Thymus (tissue), 11 donors: Measurements from ENCODE around the gene INSL3. TPM values are rescaled to one million over a fixed set of nuclear protein-coding genes. Genes with fewer than 3 reads are reported as not detected.

Experiments
- DNase-seq, 9 donors: peaks; one replicate each; pipeline ENCODE4 v3.0.0-alpha.2; 2013; ENCODE audit warnings: low spot score in 9 of 9, low read depth in 6 of 9, missing footprints in 1 of 9
- H3K27ac ChIP-seq, 2 donors: one replicate each; pipeline ENCODE4 v1.5.1; 2013; ENCODE audit warnings: control low read depth in 1 of 2, low read depth in 1 of 2, low read length in 1 of 2, mild to moderate bottlenecking in 1 of 2, moderate library complexity in 1 of 2
- H3K27me3 ChIP-seq, 2 donors: one replicate each; pipeline ENCODE4 v1.5.1; 2013; ENCODE audit warnings: low read length in 1 of 2; ENCODE audit not compliant: control insufficient read depth in 2 of 2, insufficient read depth in 1 of 2
- H3K36me3 ChIP-seq, 2 donors: one replicate each; pipeline ENCODE4 v1.5.1; 2013; ENCODE audit warnings: low read length in 1 of 2, mild to moderate bottlenecking in 1 of 2, moderate library complexity in 1 of 2; ENCODE audit not compliant: control insufficient read depth in 2 of 2, insufficient read depth in 2 of 2
- H3K4me1 ChIP-seq, 2 donors: one replicate each; pipeline ENCODE4 v1.5.1; 2013; ENCODE audit warnings: low read length in 2 of 2; ENCODE audit not compliant: control insufficient read depth in 2 of 2, insufficient read depth in 2 of 2
- H3K4me3 ChIP-seq, 2 donors: one replicate each; pipeline ENCODE4 v1.5.1; 2013; ENCODE audit warnings: low read length in 2 of 2, control low read depth in 1 of 2, mild to moderate bottlenecking in 1 of 2
- H3K9me3 ChIP-seq, 2 donors: one replicate each; pipeline ENCODE4 v1.5.1; 2013; ENCODE audit warnings: low read length in 1 of 2, mild to moderate bottlenecking in 1 of 2; ENCODE audit not compliant: control insufficient read depth in 2 of 2, insufficient read depth in 1 of 2
- WGBS: extraction: QIAGEN DNeasy Blood & Tissue Kit; methylation state at CpG from one replicate; pipeline ENCODE4 v1.1.7; 2013; 5-methylcytosine and 5-hydroxymethylcytosine counted together
- polyA plus RNA-seq: library from polyadenylated mRNA; stranded (reverse); fragments of 200-250 nt; gene quantifications from one replicate; pipeline ENCODE4 v1.2.3, GENCODE V29; 2013
- total RNA-seq: library from RNA; stranded (reverse); fragments of 120-200 nt; gene quantifications from one replicate; pipeline ENCODE4 v1.2.4, GENCODE V29; 2013
- donor health status: healthy.

The INSL3 gene
- total and polyA plus RNA-seq, 2 donors: 0.33 to 2.1 TPM

- Histone ChIP-seq H3K36me3 (peaks cover 2 to 6% of the 10 kb centered on the region in 2 donors), H3K9me3 (no peaks in the 10 kb centered on the region), H3K4me3 (no peak overlapping the region), H3K27me3 (no peaks in the 10 kb centered on the region), H3K27ac (peak overlapping the region; percentile 54 to 94), H3K4me1 (peaks cover 11 to 43% of the 10 kb centered on the region in 2 donors)
- WGBS: 91% methylated on average over 14 of the region's 14 CpGs
- DNase-seq: peak in 1 of 9 donors; percentile 22
These were observed 27.4 kb upstream of the INSL3 start for GRCh38 chr19:17848595-17849292.

GRCh38 chr19:17847538-17848366 lies 26.4 kb upstream of the INSL3 start, which contains the start of gene JAK3:
Gene JAK3, minus strand, starts transcription at chr19:17847982. Its CDS starts 3,565 bp downstream, at chr19:17844417.
- Histone ChIP-seq H3K27me3 (no peaks in the 10 kb centered on the region), H3K27ac (peak within 1 kb of the TSS; percentile 94 to 98), H3K4me3 (peak within 1 kb of the TSS; percentile 55 to 85), H3K4me1 (peaks cover 11 to 43% of the 10 kb centered on the region in 2 donors), H3K9me3 (no peaks in the 10 kb centered on the region), H3K36me3 (peaks cover 11 to 16% of the 10 kb centered on the region in 2 donors)
- under 1% methylated on average over 40 of the region's 40 CpGs for WGBS
- DNase-seq: peak; percentile 52 to 89 (median 73)

GRCh38 chr19:17846146-17846545 lies 24.8 kb upstream of the INSL3 start:
- Histone ChIP-seq H3K9me3 (no peaks in the 10 kb centered on the region), H3K4me1 (peaks cover 11 to 43% of the 10 kb centered on the region in 2 donors), H3K36me3 (peaks cover 27 to 28% of the 10 kb centered on the region in 2 donors), H3K27me3 (no peaks in the 10 kb centered on the region), H3K27ac (no peak overlapping the region), H3K4me3 (peak overlapping the region; percentile 7 to 55)
- peak in 1 of 9 donors; percentile 18 for DNase-seq
- 41% methylated on average over 8 of the region's 8 CpGs for WGBS

- WGBS: 90% methylated on average over 14 of the region's 14 CpGs
- no peak for DNase-seq
- Histone ChIP-seq H3K27me3 (no peaks in the 10 kb centered on the region), H3K27ac (no peak overlapping the region), H3K36me3 (peaks cover 44 to 46% of the 10 kb centered on the region in 2 donors), H3K9me3 (no peaks in the 10 kb centered on the region), H3K4me1 (peaks cover 2 to 27% of the 10 kb centered on the region in 2 donors), H3K4me3 (no peak overlapping the region)
These were observed 22.7 kb upstream of the INSL3 start for GRCh38 chr19:17843908-17844490.

GRCh38 chr19:17843292-17843827 lies 22.0 kb upstream of the INSL3 start:
- Histone ChIP-seq H3K4me3 (no peak overlapping the region), H3K36me3 (peaks cover 48 to 50% of the 10 kb centered on the region in 2 donors), H3K4me1 (peaks cover 2 to 22% of the 10 kb centered on the region in 2 donors), H3K9me3 (no peaks in the 10 kb centered on the region), H3K27me3 (no peaks in the 10 kb centered on the region), H3K27ac (no peak overlapping the region)
- DNase-seq: no peak
- 96% methylated on average over 9 of the region's 9 CpGs for WGBS

GRCh38 chr19:17842663-17843291 lies 21.5 kb upstream of the INSL3 start:
- peaks cover 2 to 16% of the 10 kb centered on the region in 2 donors for H3K4me1 ChIP-seq
- peaks cover 53 to 56% of the 10 kb centered on the region in 2 donors for H3K36me3 ChIP-seq
- no peak overlapping the region for H3K27ac ChIP-seq
- WGBS: 96% methylated on average over 20 of the region's 20 CpGs
- H3K27me3 ChIP-seq: no peaks in the 10 kb centered on the region
- H3K9me3 ChIP-seq: no peaks in the 10 kb centered on the region
- no peak overlapping the region for H3K4me3 ChIP-seq
- DNase-seq: no peak

GRCh38 chr19:17841810-17842662 lies 20.7 kb upstream of the INSL3 start:
- no peaks in the 10 kb centered on the region for H3K9me3 ChIP-seq
- no peak overlapping the region for H3K27ac ChIP-seq
- no peak for DNase-seq
- WGBS: 91% methylated on average over 56 of the region's 56 CpGs
- H3K4me3 ChIP-seq: no peak overlapping the region
- H3K27me3 ChIP-seq: no peaks in the 10 kb centered on the region
- peaks cover under 1 to 11% of the 10 kb centered on the region in 2 donors for H3K4me1 ChIP-seq
- peaks cover 57 to 59% of the 10 kb centered on the region in 2 donors for H3K36me3 ChIP-seq

GRCh38 chr19:17841371-17841809 lies 20.1 kb upstream of the INSL3 start:
- Histone ChIP-seq H3K36me3 (peaks cover 62 to 63% of the 10 kb centered on the region in 2 donors), H3K27ac (no peak overlapping the region), H3K4me3 (no peak overlapping the region), H3K9me3 (no peaks in the 10 kb centered on the region), H3K27me3 (no peaks in the 10 kb centered on the region), H3K4me1 (peaks cover 0 to 6% of the 10 kb centered on the region in 2 donors)
- no peak for DNase-seq
- WGBS: 94% methylated on average over 30 of the region's 30 CpGs
